HepG2 (cell line): ENCODE measurements around the gene GAREM1. TPM values are rescaled to one million over a fixed set of nuclear protein-coding genes. Genes with fewer than 3 reads are reported as not detected.

Source experiments
- CHD2 ChIP-seq: IDR thresholded peaks from 2 replicates; pipeline ENCODE4 v1.6.1; 2011; ENCODE audit warnings: low read depth, low read length, improper control_type of control experiment
- HES4 ChIP-seq: sonication (generic); formaldehyde crosslinking; IDR thresholded peaks from 2 replicates; pipeline ENCODE4 v1.9.0; 2021; ENCODE audit warnings: mild to moderate bottlenecking, missing genetic modification reagents, borderline replicate concordance
- MXD4 ChIP-seq: IDR thresholded peaks from 2 replicates; pipeline ENCODE4 v1.6.1; 2016; ENCODE audit warnings: mild to moderate bottlenecking, missing biosample characterization, missing genetic modification reagents
- NFE2L2 ChIP-seq: fragments of 150-350 bp; IDR thresholded peaks from 2 replicates; pipeline ENCODE4 v1.6.1; 2014; ENCODE audit warnings: low read length
- RBM22 ChIP-seq: fragments of 200-400 bp; formaldehyde crosslinking; optimal IDR thresholded peaks from 2 replicates; pipeline ENCODE3; 2017; ENCODE audit warnings: mild to moderate bottlenecking, low read length, moderate library complexity
- SALL1 ChIP-seq: sonication (generic); formaldehyde crosslinking; IDR thresholded peaks from 2 replicates; pipeline ENCODE4 v1.8.0; 2022; ENCODE audit warnings: mild to moderate bottlenecking, missing genetic modification reagents
- ZFP36L1 ChIP-seq: sonication (generic); formaldehyde crosslinking; IDR thresholded peaks from 2 replicates; pipeline ENCODE4 v1.8.0; 2022; ENCODE audit warnings: mild to moderate bottlenecking, missing genetic modification reagents, moderate library complexity
- ZNF138 ChIP-seq: sonication (generic); formaldehyde crosslinking; IDR thresholded peaks from 2 replicates; pipeline ENCODE4 v1.5.0; 2020; ENCODE audit warnings: mild to moderate bottlenecking, low read depth, missing genetic modification reagents
- ZNF354B ChIP-seq: sonication (generic); formaldehyde crosslinking; IDR thresholded peaks from 2 replicates; pipeline ENCODE4 v1.8.0; 2022; ENCODE audit warnings: mild to moderate bottlenecking, missing genetic modification reagents
- ZNF446 ChIP-seq: sonication (generic); formaldehyde crosslinking; IDR thresholded peaks from 2 replicates; pipeline ENCODE4 v1.5.0; 2020; ENCODE audit warnings: mild to moderate bottlenecking, missing genetic modification reagents
- ZNF775 ChIP-seq: sonication (generic); formaldehyde crosslinking; IDR thresholded peaks from 2 replicates; pipeline ENCODE4 v1.4.0; 2020; ENCODE audit warnings: missing genetic modification reagents, mild to moderate bottlenecking, moderate library complexity, borderline replicate concordance
- polyA plus RNA-seq, 8 experiments: library from polyadenylated mRNA; depleted of rRNA in 3 of 8; stranded (reverse) in 7 of 8; unstranded in 1 of 8; fragments of >200 nt; fragmentation: Illumina TruSeq in 4 of 8; extraction: Trizol in 4 of 8; gene quantifications; 2 replicates each; pipeline versions ENCODE4 v1.2.1 to v1.2.3, GENCODE V29; 2011 to 2016; ENCODE audit warnings: low read depth in 4 of 8, missing spikeins in 1 of 8, mixed read lengths in 1 of 8; ENCODE audit not compliant: insufficient read depth in 1 of 8
- total RNA-seq, 5 experiments: library from RNA; depleted of rRNA; stranded (reverse); fragments of >200 nt; fragmentation: Illumina TruSeq; extraction: Trizol; gene quantifications; 2 replicates each; pipeline ENCODE4 v1.2.3, GENCODE V29; 2016; ENCODE audit warnings: low read depth in 1 of 5
- TF ChIP-seq, protein P1 (sequence below): sonication (generic); formaldehyde crosslinking; IDR thresholded peaks from 2 replicates; pipeline ENCODE4 v1.4.0; 2020; ENCODE audit warnings: mild to moderate bottlenecking, missing genetic modification reagents
- TF ChIP-seq, protein P2 (sequence below): sonication (generic); formaldehyde crosslinking; IDR thresholded peaks from 2 replicates; pipeline ENCODE4 v1.5.0; 2020; ENCODE audit warnings: mild to moderate bottlenecking, missing genetic modification reagents, borderline replicate concordance
- TF ChIP-seq, protein P3 (sequence below): sonication (generic); formaldehyde crosslinking; IDR thresholded peaks from 2 replicates; pipeline ENCODE4 v1.5.0; 2020; ENCODE audit warnings: missing genetic modification reagents, mild to moderate bottlenecking, borderline replicate concordance
- TF ChIP-seq, protein P4 (sequence below): sonication (generic); formaldehyde crosslinking; conservative IDR thresholded peaks from 2 replicates; pipeline ENCODE4 v1.4.0; 2020; ENCODE audit warnings: missing genetic modification reagents
- TF ChIP-seq, protein P5 (sequence below): sonication (generic); formaldehyde crosslinking; IDR thresholded peaks from 2 replicates; pipeline ENCODE4 v1.4.0; 2020; ENCODE audit warnings: missing genetic modification reagents, borderline replicate concordance
- TF ChIP-seq, protein P6 (sequence below): IDR thresholded peaks from 2 replicates; pipeline ENCODE4 v1.6.1; 2016; ENCODE audit warnings: control low read depth

The GAREM1 gene
- total and polyA plus RNA-seq, 2 of the 13 experiments (the other 11 are each of a cell fraction or from before 2014, with no cell fraction given): 2.5 to 2.9 TPM

DNA sequence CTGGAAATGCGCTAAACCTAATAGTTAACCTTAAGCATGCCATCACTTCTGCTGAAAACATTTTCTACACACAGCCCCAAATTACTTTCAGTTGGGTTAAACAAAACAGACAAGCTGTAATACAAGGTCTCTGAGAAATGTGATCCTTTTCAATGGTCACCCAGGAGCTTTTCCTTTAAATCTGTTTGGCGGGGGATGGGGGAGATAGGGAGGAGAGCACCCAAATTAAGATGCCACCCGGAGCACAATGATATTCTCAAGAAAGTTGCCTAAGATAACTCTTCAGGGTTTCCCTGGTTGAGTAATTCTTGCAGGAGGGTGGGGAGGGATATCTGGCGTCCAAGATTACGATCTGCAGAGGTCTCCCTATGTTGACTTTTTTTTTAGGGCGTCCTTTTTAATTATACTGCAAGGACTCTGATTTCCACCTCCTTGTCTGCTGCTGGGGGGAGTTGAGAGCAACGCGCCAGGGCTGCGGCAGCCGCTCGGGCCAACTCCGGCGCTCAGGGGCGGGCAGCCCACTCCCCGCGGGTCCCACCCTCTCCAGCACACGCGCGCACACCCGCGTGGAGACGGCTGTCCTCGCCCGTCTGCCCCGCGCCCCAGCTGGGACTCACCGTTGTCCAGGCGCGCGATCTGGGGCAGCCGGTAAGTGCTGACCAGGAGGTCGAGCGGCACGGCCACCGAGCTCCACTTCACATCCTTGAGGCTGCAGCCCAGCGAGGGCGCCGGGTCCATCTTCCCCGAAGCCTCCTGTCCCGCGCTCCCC is 807 bp downstream of the GAREM1 start (continued):
- TF ChIP-seq, protein P1, sequence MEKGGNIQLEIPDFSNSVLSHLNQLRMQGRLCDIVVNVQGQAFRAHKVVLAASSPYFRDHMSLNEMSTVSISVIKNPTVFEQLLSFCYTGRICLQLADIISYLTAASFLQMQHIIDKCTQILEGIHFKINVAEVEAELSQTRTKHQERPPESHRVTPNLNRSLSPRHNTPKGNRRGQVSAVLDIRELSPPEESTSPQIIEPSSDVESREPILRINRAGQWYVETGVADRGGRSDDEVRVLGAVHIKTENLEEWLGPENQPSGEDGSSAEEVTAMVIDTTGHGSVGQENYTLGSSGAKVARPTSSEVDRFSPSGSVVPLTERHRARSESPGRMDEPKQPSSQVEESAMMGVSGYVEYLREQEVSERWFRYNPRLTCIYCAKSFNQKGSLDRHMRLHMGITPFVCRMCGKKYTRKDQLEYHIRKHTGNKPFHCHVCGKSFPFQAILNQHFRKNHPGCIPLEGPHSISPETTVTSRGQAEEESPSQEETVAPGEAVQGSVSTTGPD (CRISPR knock-in tag): no peak
- TF ChIP-seq ZNF354B (CRISPR knock-in tag) (no peak), ZNF446 (0 out of 2 replicates have a peak, but pooled peaks have one; percentile 22), ZFP36L1 (no peak), ZNF138 (CRISPR knock-in tag) (no peak), MXD4 (CRISPR knock-in tag) (no peak), ZNF775 (CRISPR knock-in tag) (no peak), RBM22 (no peak), CHD2 (no peak), SALL1 (CRISPR knock-in tag) (no peak), NFE2L2 (no peak), HES4 (CRISPR knock-in tag) (0 out of 2 replicates have a peak, but pooled peaks have one; percentile 42)
- TF ChIP-seq, protein P2, sequence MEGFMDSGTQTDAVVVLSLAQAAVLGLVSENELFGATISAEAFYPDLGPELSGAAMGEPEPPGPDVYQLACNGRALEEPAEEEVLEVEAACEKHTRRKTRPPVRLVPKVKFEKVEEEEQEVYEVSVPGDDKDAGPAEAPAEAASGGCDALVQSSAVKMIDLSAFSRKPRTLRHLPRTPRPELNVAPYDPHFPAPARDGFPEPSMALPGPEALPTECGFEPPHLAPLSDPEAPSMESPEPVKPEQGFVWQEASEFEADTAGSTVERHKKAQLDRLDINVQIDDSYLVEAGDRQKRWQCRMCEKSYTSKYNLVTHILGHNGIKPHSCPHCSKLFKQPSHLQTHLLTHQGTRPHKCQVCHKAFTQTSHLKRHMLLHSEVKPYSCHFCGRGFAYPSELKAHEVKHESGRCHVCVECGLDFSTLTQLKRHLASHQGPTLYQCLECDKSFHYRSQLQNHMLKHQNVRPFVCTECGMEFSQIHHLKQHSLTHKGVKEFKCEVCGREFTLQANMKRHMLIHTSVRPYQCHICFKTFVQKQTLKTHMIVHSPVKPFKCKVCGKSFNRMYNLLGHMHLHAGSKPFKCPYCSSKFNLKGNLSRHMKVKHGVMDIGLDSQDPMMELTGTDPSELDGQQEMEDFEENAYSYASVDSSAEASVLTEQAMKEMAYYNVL: no peak
- TF ChIP-seq, protein P3, sequence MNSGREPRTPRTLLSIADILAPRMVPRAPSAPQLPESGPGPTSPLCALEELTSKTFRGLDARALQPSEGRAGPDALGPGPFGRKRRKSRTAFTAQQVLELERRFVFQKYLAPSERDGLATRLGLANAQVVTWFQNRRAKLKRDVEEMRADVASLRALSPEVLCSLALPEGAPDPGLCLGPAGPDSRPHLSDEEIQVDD (CRISPR knock-in tag): no peak
- TF ChIP-seq, protein P4, sequence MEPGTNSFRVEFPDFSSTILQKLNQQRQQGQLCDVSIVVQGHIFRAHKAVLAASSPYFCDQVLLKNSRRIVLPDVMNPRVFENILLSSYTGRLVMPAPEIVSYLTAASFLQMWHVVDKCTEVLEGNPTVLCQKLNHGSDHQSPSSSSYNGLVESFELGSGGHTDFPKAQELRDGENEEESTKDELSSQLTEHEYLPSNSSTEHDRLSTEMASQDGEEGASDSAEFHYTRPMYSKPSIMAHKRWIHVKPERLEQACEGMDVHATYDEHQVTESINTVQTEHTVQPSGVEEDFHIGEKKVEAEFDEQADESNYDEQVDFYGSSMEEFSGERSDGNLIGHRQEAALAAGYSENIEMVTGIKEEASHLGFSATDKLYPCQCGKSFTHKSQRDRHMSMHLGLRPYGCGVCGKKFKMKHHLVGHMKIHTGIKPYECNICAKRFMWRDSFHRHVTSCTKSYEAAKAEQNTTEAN (CRISPR knock-in tag): no peak
- TF ChIP-seq, protein P5, sequence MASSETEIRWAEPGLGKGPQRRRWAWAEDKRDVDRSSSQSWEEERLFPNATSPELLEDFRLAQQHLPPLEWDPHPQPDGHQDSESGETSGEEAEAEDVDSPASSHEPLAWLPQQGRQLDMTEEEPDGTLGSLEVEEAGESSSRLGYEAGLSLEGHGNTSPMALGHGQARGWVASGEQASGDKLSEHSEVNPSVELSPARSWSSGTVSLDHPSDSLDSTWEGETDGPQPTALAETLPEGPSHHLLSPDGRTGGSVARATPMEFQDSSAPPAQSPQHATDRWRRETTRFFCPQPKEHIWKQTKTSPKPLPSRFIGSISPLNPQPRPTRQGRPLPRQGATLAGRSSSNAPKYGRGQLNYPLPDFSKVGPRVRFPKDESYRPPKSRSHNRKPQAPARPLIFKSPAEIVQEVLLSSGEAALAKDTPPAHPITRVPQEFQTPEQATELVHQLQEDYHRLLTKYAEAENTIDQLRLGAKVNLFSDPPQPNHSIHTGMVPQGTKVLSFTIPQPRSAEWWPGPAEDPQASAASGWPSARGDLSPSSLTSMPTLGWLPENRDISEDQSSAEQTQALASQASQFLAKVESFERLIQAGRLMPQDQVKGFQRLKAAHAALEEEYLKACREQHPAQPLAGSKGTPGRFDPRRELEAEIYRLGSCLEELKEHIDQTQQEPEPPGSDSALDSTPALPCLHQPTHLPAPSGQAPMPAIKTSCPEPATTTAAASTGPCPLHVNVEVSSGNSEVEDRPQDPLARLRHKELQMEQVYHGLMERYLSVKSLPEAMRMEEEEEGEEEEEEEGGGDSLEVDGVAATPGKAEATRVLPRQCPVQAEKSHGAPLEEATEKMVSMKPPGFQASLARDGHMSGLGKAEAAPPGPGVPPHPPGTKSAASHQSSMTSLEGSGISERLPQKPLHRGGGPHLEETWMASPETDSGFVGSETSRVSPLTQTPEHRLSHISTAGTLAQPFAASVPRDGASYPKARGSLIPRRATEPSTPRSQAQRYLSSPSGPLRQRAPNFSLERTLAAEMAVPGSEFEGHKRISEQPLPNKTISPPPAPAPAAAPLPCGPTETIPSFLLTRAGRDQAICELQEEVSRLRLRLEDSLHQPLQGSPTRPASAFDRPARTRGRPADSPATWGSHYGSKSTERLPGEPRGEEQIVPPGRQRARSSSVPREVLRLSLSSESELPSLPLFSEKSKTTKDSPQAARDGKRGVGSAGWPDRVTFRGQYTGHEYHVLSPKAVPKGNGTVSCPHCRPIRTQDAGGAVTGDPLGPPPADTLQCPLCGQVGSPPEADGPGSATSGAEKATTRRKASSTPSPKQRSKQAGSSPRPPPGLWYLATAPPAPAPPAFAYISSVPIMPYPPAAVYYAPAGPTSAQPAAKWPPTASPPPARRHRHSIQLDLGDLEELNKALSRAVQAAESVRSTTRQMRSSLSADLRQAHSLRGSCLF (CRISPR knock-in tag): no peak
- TF ChIP-seq, protein P6, sequence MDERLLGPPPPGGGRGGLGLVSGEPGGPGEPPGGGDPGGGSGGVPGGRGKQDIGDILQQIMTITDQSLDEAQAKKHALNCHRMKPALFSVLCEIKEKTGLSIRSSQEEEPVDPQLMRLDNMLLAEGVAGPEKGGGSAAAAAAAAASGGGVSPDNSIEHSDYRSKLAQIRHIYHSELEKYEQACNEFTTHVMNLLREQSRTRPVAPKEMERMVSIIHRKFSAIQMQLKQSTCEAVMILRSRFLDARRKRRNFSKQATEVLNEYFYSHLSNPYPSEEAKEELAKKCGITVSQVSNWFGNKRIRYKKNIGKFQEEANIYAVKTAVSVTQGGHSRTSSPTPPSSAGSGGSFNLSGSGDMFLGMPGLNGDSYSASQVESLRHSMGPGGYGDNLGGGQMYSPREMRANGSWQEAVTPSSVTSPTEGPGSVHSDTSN: no peak
